SK-N-SH treated with all-trans-retinoic acid at 6 μM for 48 hours (cell line): ENCODE data around the gene C19orf33.

Experiments
- BACH2 ChIP-seq: fragments of 250-450 bp; sonication (Bioruptor Pico); IDR thresholded peaks from 2 replicates; pipeline ENCODE4 v1.9.0; 2021; ENCODE audit warnings: mild to moderate bottlenecking, borderline replicate concordance
- RARB ChIP-seq: fragments of 250-450 bp; sonication (Bioruptor Pico); IDR thresholded peaks from 2 replicates; pipeline ENCODE4 v1.8.0; 2021; ENCODE audit warnings: mild to moderate bottlenecking, moderate library complexity

DNA sequence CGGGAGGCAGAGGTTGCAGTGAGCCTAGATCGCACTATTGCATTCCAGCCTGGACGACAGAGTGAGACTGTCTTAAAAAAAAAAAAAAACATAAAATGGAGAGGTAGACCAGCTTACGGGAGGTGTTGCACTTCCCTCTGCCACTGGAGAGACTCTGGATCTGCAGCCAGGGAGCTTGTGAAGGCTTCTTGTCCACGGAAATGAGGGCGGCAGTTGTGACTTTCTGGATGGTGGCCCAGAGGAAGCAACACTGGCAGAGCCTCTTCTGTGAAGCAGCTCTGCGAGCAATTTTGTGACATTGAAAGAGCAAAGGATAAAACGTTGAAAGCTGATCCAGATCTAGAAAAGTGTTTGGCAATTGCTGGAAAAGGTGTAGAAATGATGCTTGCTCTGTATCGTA, 29.3 kb upstream of the C19orf33 start:
- TF ChIP-seq RARB (CRISPR knock-in tag), result no peak
- TF ChIP-seq BACH2 (CRISPR knock-in tag), result no peak
